Measurements from ENCODE around the gene CTDSPL.

CTDSPL gene

GRCh38 chr3:37896827-37897226, 35.1 kb downstream of the CTDSPL start:
- DNase-seq = no peak

GRCh38 chr3:37897763-37898162, 36.1 kb downstream of the CTDSPL start:
- DNase-seq = no peak

GRCh38 chr3:37898424-37898823, 36.7 kb downstream of the CTDSPL start:
- no peak for DNase-seq

GRCh38 chr3:37899101-37899707, 37.5 kb downstream of the CTDSPL start:
- no peak for DNase-seq

- no peak for DNase-seq
Measured at GRCh38 chr3:37899711-37900306, 38.1 kb downstream of the CTDSPL start.

GRCh38 chr3:37901721-37902120, 40.0 kb downstream of the CTDSPL start:
- DNase-seq = no peak

GRCh38 chr3:37902674-37903073, 41.0 kb downstream of the CTDSPL start:
- DNase-seq = no peak

- no peak for DNase-seq
Measured at GRCh38 chr3:37903320-37903719, 41.6 kb downstream of the CTDSPL start.

- DNase-seq = no peak
Measured at GRCh38 chr3:37903734-37904133, 42.1 kb downstream of the CTDSPL start.

- no peak for DNase-seq
Measured at GRCh38 chr3:37904601-37905000, 42.9 kb downstream of the CTDSPL start.

GRCh38 chr3:37905346-37905745, 43.7 kb downstream of the CTDSPL start:
- DNase-seq = no peak

GRCh38 chr3:37905987-37906674, 44.5 kb downstream of the CTDSPL start:
- no peak for DNase-seq

- no peak for DNase-seq
Measured at GRCh38 chr3:37906734-37907282, 45.1 kb downstream of the CTDSPL start.

- DNase-seq = no peak
Measured at GRCh38 chr3:37907371-37907770, 45.7 kb downstream of the CTDSPL start.

- no peak for DNase-seq
Measured at GRCh38 chr3:37907906-37908305, 46.2 kb downstream of the CTDSPL start.

GRCh38 chr3:37909067-37909911, 47.6 kb downstream of the CTDSPL start:
- DNase-seq = no peak

- DNase-seq = no peak
Measured at GRCh38 chr3:37910671-37911400, 49.2 kb downstream of the CTDSPL start.

GRCh38 chr3:37912052-37912733, 50.5 kb downstream of the CTDSPL start:
- no peak for DNase-seq

- DNase-seq = no peak
Measured at GRCh38 chr3:37913522-37913921, 51.8 kb downstream of the CTDSPL start.

GRCh38 chr3:37916685-37917084, 55.0 kb downstream of the CTDSPL start:
- no peak for DNase-seq

GRCh38 chr3:37918627-37919026, 56.9 kb downstream of the CTDSPL start:
- DNase-seq = no peak

GRCh38 chr3:37920156-37920699, 58.5 kb downstream of the CTDSPL start:
- DNase-seq = no peak
